Measurements from ENCODE around the gene PPP3R2.
"Not testable (repeated sequence)": the region's sequence is repeated elsewhere in the genome, so short reads cannot be mapped to it uniquely, and the experiment has no call there.

PPP3R2 gene, protein sequence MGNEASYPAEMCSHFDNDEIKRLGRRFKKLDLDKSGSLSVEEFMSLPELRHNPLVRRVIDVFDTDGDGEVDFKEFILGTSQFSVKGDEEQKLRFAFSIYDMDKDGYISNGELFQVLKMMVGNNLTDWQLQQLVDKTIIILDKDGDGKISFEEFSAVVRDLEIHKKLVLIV

DNA sequence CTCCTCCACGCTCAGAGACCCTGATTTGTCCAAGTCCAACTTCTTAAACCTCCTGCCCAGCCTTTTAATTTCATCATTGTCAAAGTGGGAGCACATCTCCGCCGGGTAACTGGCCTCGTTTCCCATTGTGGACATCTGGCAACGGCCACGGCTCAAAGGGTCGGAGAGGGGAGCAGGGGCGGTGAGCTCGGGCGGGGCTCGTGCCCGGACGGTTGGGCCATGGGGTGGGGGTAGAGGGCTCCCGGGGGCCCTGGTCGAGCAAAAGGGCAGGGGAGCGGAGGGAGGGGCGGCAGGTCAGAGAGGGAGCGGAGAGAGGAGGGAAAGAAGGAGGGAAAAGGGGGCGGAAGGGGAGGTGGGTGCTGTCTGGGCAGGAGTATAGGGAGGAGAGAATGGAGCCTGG, at the start of gene PPP3R2:
Gene PPP3R2 (minus strand): TSS at position 174 of the 400 bp plus-strand sequence. CDS start 48 bp downstream, at position 126.
- DNase-seq: no peak

DNA sequence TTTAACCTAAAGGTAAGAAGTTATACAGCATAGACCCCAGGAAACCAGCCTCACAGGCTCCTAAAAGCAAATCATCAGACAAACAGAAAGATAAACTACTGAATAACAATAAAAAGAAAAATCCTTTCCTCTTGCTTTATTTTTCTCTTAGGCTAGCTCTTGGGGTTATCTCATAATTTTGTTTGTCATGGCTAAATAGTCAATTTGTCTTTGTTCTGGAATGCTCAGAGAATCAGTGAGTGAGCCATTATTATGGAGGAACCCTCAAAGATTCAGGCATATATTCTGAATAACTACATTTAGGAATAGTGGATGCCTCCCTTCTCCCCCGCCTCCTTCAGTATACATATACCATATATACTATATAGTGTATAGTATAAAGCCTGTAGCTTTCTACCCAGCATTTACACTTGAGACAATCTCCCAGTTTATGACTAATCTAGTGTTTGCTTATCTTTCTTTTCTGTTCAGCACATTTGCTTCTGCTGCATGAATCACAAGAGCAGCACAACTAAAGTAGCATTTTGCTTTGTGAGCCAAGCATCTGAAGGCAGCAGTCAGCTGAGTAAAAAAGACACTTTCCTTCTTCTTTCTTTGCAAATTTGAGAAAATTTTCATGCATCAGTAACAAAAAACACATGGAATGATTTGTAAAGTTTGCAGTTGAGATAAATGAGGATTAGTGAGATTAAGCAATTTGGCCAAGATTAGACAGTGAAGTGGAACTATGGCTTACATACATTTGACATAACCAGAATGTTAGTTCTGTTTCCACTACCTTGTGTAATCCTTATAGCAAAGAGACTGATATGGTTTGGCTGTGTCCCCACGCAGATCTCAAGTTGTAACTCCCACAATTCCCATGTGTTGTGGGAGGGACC, 45.3 kb upstream of the PPP3R2 start:
- no peak for DNase-seq

DNA sequence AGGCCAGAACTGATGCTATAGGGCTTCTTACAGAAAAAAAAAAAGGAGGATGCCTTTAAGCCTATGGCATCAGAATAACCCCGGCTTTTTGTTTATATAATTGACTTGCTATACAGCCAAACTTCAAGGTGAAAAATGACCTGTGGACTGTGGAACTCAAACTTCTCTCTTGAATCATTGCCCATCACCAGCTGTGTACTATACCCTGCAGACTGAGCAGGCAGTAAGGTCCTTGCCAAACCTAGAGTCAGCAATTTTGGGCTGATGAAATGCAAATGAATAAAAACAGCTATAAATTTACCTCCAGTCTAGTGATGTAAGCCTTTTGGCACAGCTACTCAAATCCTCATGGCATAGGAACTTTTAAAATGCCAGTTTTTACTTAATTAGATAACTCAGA, 44.5 kb upstream of the PPP3R2 start:
- DNase-seq: no peak

DNA sequence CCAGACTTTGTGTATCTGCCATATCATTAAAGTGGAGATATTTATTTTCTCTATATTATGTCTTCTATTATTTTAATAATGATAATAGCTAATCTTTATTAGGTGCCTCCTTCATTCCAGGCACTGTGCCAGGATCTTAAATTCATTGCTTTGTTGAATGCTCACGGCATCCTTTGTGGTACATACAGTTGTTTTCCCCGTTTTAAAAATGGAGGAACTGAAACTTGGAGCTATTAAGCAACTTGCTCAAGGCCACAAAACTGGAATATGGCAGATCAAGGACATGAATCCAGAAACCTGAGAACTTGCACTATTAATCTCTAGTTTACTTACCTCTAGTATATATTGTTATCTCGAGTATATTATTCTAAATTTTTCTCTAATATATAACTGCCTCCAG, 41.5 kb upstream of the PPP3R2 start:
- DNase-seq: no peak

DNA sequence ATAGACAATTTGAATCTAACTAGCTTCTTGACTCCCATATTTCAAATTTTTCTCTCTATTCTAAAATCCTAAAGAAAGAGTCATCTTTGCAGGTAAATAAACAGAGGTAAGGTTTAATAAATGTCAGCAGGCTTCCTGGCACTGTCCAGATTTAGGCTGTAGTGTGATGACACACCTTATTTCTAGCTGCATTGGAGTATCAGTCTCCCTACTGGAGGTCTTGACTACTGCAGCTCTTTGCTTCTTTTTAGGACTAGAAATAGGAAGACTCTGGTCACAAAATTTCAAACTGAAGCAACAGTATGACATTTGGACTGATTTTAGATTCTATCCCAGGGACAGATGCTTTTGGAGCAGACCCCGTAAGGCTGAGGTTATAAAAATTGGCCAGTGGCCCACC, 40.7 kb upstream of the PPP3R2 start:
- DNase-seq: no peak

DNA sequence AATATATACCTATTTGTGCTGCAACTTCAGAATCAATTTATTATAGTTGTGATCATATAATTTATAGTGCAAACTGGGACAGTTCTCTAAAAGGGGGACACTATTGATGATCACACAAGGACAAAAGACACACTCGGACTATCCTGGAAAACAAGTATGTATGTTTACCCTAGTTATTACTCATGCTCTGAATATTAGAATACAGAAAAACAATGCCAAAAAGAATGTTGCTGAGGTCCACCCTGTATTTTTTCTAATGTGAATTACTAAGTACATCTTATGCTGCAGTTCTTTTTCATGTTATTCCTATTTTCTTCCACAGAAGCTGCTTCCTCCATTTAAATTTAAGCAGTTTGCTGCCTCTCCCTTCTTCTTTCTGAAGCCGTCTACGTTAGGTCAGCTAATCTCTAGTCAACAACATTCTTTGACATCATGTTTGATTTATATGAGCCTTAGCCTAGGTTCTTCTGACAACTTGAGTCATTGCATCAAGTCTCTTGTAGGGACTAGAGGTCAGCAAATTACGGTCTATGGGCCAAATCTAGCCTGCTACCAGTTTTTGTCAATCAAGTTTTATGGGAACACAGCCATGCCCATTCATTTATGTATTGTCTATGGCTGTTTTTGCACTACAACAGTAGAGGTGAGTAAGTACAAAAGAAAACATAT, 40.1 kb upstream of the PPP3R2 start:
- DNase-seq: no peak

DNA sequence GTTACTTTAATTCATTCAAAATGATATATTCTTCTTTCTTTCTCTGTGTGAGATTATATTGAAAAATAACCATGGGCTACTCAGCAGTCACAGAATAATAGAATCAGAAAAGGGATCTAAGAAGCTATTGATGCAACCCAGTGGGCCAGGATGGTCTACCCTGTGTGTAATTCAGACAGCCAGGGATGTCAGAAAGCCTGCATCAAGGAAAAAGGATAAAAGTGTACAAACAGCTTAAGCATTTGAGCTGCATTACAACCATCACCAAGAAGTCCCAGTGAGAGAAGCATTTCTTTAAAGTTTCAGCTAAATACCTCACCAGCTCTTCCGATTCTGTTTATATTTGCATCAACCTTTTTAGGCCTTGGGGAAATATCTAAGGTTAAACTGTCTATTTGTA, 37.8 kb upstream of the PPP3R2 start:
- DNase-seq: no peak

DNA sequence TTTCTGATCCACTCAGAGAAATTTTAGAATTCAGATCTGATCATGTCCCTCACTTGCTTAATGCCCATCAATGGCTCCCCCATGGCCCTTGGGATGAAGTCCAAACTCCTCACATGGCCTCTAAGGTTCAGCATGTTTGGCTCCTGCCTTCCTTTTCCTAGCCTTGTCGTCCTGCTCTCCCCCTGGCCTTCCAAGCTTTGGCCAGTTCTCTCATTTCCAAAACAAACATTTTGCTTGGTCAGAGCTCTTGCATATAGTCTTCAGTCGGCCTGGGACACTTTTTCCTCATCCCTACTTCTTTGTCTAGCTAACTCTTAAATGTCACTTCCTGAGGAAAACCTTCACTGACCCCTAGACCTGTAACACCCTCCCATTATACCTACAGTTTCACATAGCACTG, 37.1 kb upstream of the PPP3R2 start:
- DNase-seq: no peak

DNA sequence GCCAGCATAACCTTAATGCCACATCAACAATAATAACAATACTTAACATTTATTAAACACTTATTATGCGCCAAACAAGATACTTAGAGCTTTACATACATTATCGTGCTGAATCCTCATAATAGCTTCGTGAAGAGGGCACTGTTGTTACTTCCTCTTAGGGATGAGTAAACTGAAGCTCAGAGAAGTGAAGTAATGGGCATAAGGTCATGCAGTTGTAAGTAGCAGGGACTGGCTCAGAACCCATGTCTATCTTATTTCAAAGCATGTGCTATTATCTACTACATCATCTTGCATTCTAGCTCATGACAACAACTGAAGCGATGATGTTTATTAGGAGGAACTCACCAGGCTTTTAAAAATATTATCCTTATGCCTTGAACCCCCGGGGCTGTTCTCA, 34.9 kb upstream of the PPP3R2 start:
- DNase-seq: no peak

DNA sequence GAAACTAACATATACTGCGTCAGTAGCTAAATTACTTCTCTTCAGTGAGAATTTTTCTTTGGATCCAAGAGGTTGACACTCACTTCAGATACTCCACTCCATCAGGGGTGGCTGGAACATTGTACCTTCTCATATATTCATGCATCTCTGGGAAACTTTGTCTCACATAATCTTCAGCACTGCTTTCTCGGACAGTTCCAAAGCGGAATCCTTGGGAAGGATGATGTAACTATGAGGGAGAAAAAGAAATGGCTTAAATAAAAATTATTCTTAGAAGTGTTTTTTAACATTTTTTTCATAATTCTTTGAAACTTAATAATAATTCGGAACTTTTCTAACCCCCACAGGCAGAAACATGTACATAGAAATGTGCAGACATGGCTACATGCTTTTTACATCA, 33.4 kb upstream of the PPP3R2 start:
- DNase-seq: no peak

DNA sequence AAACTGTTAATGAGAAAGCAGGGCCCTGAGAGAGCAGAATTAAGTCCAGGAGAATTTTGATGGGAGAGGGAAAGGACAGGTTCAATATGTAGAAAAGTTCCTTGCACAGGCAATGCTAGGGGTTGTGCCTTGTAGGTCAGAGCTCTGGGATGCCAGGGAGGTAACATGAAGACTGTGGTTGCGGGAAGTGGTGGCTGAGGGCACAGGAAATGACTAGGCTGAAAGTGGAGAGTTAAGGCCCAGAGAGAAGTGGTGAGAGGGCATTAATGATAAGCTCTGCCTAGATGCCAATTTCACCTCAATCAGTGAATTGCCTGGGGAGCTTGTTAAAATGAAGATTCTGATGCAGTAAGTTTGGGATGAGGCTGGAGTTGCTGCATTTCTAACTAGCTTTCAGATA, 31.5 kb upstream of the PPP3R2 start:
- DNase-seq: peak; percentile 42

DNA sequence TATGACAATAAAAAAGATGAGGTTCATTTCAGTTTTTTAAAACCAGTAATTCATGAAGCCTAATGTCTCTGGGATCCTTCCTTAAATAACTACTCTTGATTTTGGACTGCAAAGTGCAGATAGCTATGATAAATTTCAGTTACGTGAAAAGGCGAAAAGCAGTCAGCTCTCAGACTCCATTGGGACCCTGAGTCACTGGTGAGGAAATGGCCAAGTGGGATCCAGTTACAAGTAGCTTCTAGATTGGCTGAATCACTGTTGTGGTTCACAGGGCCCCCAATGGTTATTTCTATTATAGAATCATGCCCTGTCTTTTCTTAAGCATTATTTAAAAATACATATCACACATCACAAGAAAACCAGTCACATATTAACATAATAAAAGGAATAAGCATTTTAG, 31.1 kb upstream of the PPP3R2 start:
- no peak for DNase-seq

DNA sequence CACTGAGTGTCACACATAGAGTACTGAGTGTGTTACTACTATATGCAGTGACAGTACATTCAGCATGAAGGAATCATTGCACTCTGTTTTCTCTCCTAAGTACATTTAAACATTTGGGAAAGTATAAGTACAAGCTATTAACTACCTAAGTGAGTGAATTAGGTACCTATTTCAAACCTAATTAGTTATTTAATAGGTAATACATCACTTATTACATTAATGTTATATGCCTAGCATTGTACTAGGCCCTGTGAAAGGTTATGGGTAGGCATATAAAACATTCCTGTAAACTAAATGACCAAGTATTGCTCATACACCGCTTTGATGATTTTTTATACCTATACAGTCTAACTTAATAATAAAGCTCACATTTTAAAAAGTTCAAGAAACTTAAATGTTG, 25.7 kb upstream of the PPP3R2 start:
- DNase-seq: no peak

DNA sequence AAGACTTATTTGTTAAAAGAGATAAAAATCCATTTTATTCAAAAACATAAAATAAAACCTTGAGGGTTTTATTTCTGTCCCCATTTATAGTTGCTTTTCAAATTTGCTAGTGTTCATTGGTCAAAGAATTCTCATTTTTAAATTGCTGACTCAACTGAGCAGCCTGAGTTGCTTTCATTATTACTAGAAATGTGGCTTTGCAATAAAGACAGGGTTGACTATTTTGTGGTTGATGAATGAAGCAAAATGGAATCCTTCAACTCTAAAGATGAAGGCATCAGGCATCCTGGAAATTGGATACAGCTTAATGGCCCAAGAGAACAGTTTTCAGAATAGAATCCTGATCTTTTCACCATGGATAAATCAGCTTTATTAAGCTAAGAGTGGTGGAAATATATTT, 23.9 kb upstream of the PPP3R2 start:
- DNase-seq: peak; percentile 56

DNA sequence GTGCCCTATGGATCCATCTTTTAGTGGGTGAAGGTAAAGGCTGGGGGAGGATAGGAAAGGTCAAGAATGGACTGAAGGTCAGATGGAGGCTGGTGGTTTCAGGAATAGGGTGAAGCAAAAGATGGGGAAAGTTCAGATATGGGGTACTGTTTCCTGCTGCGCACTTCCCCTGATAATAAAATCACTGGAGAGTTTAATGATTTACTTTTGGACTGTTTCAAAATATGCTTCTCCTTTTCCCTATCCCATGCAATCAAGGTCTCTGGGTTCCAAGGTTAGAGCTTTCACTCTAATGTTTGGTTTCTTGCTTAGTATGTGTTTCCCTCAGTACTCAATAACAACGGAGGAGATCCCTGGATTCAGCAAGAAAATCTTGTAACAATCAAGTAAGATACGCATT, 10.8 kb upstream of the PPP3R2 start:
- DNase-seq: no peak

DNA sequence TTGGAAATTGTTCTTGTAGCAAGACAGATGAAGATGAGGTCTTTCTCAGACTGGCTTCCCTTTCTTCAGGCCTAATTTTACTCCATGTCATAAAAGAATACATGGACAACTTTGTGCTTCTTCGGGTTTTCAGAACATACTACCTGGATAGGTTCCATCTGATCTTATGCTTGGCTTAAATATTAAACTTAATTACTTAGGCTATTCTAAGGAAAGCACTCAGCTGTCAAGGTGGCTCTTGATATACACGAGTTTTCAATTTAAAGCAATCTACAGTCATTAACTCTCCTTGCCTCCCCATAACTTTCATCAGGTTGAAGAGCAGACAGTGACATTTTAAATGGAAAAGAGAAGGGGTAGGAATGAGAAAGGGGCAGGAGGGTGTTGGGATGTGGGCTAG, 9.5 kb upstream of the PPP3R2 start:
- no peak for DNase-seq

DNA sequence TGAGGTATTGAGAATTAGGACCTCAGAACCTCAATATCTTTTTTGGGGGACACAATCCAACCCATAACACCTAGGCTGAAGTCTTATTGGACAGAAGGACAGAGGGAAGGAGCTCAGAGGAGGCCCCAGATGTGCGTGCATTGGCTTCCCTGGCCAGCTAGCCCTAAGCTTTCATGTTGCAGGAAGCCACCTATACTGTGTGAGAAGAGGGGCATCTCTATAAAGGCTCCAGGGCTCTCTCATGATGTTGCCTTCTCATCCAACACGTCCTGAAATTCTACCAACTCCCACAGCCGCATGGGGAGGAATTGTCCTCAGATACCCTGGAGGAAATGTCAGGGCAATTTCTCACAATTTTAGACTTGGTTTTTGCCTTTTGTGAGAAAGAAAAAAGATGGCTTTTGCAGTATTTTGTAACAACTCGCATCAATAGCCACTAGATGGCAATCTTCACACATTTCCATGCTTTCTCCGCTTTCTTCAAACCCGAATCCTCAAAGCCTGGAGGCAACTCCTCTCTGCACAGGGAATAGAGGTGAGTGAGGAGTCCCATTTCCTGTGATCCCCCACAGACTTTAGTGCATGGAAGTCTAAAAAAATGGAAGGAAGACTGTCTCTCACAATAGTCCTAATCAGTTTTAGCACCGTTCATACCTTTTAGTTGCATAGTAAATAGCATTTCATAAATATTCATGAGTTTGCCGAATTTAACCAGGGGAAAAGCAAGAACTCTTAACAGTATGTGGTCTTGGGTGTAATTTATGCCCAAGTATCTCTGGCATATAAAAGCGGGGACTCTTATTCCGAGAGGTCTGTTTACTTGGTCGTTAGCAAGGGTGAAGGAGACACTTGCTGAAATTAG, 7.4 kb upstream of the PPP3R2 start:
- peak; percentile 27 for DNase-seq

DNA sequence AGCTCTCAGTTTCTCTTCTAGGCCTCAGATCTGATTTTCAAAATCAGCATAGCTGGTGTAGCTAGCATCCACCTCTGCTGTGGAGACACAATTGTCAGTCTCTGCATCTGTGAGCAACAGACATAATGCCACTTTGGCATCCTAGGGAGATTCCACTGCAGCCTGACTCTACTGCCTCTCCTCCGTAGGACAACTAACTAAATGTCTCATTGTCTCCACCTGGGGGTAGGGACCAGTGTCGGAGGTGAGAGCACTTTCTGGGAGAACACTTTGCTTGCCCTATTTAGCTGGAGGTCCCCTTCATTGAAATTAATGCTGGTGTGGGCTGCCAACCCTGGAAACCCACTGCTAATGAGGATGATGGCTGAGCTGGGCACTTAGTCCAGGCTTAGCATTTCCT, 1.4 kb downstream of the PPP3R2 start:
- no peak for DNase-seq

DNA sequence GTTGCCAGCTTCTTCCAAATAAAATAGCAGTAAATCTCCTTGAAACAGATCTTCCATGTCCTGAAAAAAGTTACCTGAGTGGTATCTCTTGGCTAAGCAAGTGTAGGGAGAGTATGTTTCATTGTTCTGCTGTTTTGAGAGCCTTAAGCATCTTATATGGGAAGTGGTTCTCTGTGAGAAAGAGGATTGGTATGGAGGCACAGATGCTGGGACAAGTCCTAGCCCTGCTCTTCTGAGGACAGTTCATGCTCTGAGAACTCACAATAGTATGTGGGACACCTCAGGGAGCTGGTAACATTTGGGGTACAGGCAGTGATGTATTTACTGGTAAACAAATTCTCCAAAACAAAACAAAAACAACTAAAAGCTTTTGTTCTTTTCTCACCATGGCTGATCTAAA, 2.0 kb downstream of the PPP3R2 start:
- no peak for DNase-seq

DNA sequence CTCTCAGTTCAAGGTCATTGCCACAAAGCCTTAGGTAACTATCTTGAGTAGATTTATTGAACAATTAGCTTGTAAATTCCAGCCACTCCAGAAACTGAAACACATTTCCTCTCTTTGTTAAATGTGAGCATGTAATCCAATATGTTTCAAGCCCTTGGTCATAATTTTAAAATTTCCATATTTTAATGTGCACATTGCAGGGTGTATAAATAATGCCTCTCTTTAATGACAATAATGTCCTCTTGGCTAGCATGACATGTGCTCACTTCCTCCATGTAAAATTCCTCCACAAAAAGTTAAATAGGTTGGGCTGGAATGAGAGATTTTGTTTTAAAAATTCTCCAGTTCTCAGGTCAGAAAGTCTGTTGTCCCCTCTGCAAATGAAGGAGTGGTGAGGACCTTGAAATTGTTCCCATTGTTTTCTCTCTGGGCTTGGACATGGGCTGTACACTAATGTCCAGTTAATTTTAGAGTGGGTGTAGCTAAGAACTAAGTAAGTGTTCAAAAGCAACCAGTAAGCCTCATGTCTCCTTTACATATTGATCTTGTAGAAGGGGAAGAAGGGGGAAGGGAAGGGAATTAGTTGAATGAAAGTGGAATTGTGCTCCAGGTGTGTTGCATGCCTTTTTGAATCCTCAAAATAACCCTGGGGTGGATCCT, 2.9 kb downstream of the PPP3R2 start:
- DNase-seq: no peak

DNA sequence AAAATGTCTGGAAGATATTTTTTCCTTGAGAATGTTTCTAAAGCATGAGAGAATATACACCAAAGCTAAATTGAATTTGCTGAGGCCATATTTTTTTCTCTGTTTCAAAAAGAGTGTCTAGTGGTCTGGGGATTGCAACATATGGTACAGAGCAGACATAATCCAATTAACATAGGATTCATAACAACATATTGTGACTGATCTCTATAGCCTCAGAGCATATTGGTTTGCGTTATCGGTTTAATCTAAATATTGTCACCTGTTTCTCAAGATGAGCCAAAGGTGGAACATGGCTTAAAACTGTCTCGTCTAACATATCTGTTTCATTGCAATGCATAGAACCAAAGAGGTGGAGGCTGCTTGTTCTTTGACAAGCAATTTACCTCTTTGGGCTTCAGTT, 3.9 kb downstream of the PPP3R2 start:
- no peak for DNase-seq

DNA sequence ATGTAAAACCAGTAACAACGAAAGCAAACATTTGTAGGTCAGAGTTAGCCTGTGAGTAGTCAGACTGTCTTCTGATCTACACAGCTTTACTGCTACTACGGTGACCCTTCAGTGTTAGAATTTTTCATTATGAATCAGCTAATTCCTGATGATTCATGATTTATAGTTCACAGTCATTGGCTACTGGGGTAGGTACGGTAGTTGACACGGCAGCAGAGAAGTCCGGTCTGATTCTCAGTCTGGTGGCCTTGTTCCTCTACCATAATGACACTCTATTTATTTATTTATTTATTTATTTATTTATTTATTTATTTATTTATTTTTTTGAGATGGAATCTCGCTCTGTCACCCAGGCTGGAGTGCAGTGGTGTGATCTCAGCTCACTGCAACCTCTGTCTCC, 4.7 kb downstream of the PPP3R2 start:
- not testable (repeated sequence) for DNase-seq

Data from activated CD4-positive, alpha-beta T cell treated with anti-CD3 and anti-CD28 coated beads, Interleukin-2, amount 50 U/mL, for 16 hours (primary cell).